WERI-Rb-1 (cell line): Measurements from ENCODE around the gene PREX1.

Source experiments
- DNase-seq: peaks from one replicate; pipeline ENCODE4 v3.0.0-alpha.2; 2020
- H3K27ac ChIP-seq: fragments of 250-450 bp; sonication (Bioruptor Pico); 2 replicates; pipeline ENCODE4 v1.5.1; 2020; ENCODE audit warnings: mild to moderate bottlenecking, moderate library complexity
- H3K27me3 ChIP-seq: fragments of 250-450 bp; sonication (Bioruptor Pico); 2 replicates; pipeline ENCODE4 v1.5.1; 2021; ENCODE audit warnings: mild to moderate bottlenecking, low read depth, moderate library complexity; ENCODE audit not compliant: insufficient read depth, severe bottlenecking
- H3K36me3 ChIP-seq: fragments of 250-450 bp; sonication (Bioruptor Pico); 2 replicates; pipeline ENCODE4 v1.5.1; 2020; ENCODE audit warnings: mild to moderate bottlenecking, moderate library complexity
- H3K4me3 ChIP-seq: 2 replicates; pipeline ENCODE4 v1.5.1; 2011; ENCODE audit warnings: low read depth, mild to moderate bottlenecking, control low read depth, low read length
- H3K9me3 ChIP-seq: fragments of 250-450 bp; sonication (Bioruptor Pico); 2 replicates; pipeline ENCODE4 v1.5.1; 2021; ENCODE audit warnings: mild to moderate bottlenecking, moderate library complexity; ENCODE audit not compliant: severe bottlenecking
- TF ChIP-seq, protein P1 (sequence below): IDR thresholded peaks from 2 replicates; pipeline ENCODE4 v1.5.1; 2011; ENCODE audit warnings: low read depth, mild to moderate bottlenecking, control low read depth, inconsistent platforms, low read length

PREX1 gene

DNA sequence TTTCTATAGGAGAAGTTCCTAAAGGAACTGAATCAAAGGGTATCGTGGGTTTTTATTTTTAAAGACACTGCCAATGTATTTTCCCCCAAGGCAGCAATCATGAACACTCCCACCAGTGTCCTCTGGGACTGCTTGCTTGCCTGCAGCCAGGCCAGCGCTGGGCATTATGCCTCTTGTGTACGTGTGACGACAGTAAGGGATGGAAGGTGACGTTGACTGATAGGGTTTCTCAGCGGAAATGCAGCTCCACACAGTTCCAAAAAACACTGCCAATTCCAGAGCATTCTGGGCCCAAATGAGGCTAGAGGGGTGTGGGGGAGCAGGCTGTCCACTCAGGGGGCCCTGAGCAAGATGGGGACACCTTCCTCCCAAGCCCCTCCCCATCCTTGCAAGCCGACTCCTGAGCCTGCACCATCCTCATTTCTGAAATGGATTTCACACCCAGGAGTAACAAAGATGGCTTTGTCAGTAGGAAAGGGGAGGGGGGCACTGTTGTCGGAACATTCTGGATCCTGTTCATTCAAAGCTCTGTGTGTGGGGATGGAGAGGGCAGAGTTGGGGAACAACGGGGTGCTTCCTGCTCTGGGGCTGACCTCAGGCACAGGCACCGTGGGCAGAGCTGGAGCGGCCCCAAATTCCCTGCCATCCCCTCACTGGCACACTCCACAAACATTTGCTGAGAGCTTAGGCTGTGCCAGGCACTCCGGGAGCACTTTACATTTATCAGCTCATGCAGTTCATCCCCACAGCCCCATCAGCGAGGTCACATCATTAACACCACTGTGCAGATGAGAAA lies 20.0 kb downstream of the PREX1 start:
- TF ChIP-seq, protein P1, sequence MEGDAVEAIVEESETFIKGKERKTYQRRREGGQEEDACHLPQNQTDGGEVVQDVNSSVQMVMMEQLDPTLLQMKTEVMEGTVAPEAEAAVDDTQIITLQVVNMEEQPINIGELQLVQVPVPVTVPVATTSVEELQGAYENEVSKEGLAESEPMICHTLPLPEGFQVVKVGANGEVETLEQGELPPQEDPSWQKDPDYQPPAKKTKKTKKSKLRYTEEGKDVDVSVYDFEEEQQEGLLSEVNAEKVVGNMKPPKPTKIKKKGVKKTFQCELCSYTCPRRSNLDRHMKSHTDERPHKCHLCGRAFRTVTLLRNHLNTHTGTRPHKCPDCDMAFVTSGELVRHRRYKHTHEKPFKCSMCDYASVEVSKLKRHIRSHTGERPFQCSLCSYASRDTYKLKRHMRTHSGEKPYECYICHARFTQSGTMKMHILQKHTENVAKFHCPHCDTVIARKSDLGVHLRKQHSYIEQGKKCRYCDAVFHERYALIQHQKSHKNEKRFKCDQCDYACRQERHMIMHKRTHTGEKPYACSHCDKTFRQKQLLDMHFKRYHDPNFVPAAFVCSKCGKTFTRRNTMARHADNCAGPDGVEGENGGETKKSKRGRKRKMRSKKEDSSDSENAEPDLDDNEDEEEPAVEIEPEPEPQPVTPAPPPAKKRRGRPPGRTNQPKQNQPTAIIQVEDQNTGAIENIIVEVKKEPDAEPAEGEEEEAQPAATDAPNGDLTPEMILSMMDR = no peak
- no peak for DNase-seq
- no peaks in the 10 kb centered on the region for H3K27me3 ChIP-seq
- no peak overlapping the region for H3K27ac ChIP-seq
- peaks cover 4% of the 10 kb centered on the region; the same call in 1 of the 2 replicates for H3K36me3 ChIP-seq
- H3K4me3 ChIP-seq = no peak overlapping the region
- no peaks in the 10 kb centered on the region for H3K9me3 ChIP-seq

DNA sequence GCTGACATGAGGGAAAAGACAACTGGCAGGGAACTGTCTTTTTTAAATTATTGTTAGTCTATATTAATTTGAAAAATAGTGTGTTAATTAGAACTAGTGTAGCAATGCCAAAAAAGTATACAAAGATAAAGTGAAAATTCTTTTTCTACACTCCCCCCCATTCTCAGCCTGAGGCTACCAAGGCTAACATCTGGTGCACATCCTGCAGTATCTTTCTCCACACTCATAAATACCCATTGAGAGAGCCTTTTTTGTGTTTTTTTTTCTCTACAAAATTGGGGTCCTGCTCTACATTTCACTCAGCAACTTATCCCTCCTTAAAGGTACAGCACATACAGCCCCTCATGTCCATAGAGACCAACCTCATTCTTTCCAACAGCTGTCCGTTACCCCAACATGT lies 20.7 kb downstream of the PREX1 start:
- Histone ChIP-seq H3K36me3 (peaks cover 4% of the 10 kb centered on the region; the same call in 1 of the 2 replicates), H3K27ac (no peak overlapping the region), H3K27me3 (no peaks in the 10 kb centered on the region), H3K9me3 (no peaks in the 10 kb centered on the region), H3K4me3 (no peak overlapping the region)
- TF ChIP-seq, protein P1 = no peak
- DNase-seq = no peak

DNA sequence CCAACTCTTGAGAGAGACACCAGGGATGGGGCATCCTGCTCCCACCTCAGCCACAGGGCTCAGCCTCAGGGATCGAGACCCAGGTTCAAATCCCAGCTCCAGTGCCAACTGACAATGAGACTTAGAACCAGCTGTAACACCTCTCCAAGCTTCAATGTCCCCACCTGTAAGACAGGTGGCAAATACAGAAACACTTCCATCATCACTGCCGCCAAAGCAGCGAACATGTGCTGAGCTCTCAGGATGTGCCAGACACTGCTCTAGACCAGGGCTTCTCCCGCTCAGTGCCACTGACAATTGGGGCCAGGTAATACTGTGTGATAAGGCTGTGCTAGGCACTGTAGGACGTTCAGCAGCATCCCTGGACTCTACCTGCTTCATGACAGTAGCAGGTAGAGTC lies 22.1 kb downstream of the PREX1 start:
- H3K27me3 ChIP-seq = no peaks in the 10 kb centered on the region
- no peaks in the 10 kb centered on the region for H3K9me3 ChIP-seq
- H3K36me3 ChIP-seq = peaks cover 4% of the 10 kb centered on the region; the same call in 1 of the 2 replicates
- H3K27ac ChIP-seq = no peak overlapping the region
- H3K4me3 ChIP-seq = no peak overlapping the region
- DNase-seq = no peak
- TF ChIP-seq, protein P1 = no peak

DNA sequence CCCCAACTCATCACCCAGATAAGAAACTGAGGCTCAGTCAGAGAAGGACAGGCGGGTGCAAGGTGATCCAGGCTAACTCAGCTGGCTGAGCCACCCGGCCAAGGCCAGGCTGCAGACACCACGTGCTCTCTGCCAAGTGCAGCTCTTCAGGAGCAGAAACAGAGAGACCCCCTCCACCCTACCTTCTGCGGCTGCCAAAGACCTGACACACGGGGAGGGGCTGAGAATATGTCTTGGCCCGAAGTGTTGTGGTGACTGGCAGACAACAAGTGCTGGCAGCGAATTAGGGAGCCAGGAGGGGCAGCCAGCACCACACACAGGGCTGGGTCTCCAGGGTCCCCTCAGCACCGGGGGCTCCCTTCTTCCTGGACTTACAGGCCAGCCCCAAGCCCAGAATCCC lies 22.5 kb downstream of the PREX1 start:
- H3K4me3 ChIP-seq = no peak overlapping the region
- no peak for DNase-seq
- TF ChIP-seq, protein P1 = no peak
- peaks cover 4% of the 10 kb centered on the region; the same call in 1 of the 2 replicates for H3K36me3 ChIP-seq
- H3K9me3 ChIP-seq = no peaks in the 10 kb centered on the region
- H3K27me3 ChIP-seq = no peaks in the 10 kb centered on the region
- no peak overlapping the region for H3K27ac ChIP-seq

DNA sequence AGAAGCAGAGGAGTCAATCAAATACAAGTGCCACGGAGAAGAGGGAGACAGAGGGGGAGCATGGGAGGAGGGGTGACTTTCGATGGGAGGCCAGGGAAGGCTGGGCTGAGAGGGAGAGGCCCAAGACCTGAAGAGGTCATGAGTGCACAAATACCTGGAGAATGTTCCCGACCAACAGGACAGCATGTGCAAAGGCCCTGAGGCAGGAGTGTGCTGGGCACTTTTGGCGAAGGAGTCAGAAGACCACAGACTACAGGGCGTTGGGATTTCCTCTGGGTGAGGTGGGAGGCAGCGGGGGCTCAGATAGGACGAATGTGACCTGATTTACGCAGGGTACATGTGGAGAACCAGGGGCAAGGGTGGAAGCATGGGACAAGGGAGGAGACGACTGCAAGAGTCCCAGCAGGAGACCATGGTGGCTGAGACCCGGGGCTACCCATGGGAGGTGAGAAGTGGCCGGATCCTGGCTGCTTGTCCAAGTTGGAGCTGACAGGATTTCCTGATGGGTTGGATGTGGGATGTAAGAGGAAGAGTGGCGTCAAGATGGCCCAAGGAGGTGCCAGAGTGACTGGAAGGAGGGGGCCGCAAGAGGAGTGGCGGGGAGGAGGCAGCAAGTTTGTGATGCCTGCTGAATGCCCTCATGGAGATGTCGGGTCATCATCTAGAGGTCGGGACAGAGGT lies 23.4 kb downstream of the PREX1 start:
- no peak for DNase-seq
- TF ChIP-seq, protein P1 = no peak
- H3K4me3 ChIP-seq = no peak overlapping the region
- no peak overlapping the region for H3K27ac ChIP-seq
- no peaks in the 10 kb centered on the region for H3K27me3 ChIP-seq
- H3K36me3 ChIP-seq = peaks cover 4% of the 10 kb centered on the region; the same call in 1 of the 2 replicates
- H3K9me3 ChIP-seq = no peaks in the 10 kb centered on the region
